ENCODE data around the gene MRPS18A. TPM values are rescaled to one million over a fixed set of nuclear protein-coding genes. Genes with fewer than 3 reads are reported as not detected.

Gene MRPS18A
- total and polyA plus RNA-seq, 3 donors from 2014 or later = 37.5 to 63.0 (median 48.6) TPM

DNA sequence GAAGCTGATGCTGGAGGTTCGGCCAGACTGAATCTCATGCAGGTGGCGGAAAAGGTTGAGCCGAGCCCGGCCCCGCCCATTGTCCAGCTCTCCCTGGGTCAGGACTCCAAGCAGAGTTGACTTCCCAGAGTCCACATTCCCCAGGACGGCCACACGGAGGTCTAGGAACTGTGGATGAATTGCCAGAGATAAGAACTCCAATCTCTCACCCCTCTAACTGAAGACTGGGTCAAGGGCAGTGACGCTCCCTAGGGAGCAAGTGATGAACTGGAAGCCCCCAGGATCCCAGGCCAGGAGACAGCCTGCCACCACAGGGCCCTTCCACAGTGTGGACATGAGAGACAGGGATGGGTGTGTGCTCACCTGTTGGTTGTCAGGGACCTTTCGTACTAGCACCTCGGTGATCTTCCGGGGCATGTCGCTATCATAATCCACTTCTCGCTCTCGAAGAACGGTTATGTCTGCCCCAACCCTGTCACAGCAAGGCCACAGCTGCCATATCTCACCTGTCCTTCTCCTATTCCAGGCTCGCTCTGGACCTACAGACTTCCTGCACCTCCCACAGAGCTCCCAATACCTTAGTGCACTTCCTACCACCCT, 62.1 kb downstream of the MRPS18A start:
- TF ChIP-seq, protein P1, sequence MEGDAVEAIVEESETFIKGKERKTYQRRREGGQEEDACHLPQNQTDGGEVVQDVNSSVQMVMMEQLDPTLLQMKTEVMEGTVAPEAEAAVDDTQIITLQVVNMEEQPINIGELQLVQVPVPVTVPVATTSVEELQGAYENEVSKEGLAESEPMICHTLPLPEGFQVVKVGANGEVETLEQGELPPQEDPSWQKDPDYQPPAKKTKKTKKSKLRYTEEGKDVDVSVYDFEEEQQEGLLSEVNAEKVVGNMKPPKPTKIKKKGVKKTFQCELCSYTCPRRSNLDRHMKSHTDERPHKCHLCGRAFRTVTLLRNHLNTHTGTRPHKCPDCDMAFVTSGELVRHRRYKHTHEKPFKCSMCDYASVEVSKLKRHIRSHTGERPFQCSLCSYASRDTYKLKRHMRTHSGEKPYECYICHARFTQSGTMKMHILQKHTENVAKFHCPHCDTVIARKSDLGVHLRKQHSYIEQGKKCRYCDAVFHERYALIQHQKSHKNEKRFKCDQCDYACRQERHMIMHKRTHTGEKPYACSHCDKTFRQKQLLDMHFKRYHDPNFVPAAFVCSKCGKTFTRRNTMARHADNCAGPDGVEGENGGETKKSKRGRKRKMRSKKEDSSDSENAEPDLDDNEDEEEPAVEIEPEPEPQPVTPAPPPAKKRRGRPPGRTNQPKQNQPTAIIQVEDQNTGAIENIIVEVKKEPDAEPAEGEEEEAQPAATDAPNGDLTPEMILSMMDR (IDR thresholded peaks at IDR 0.05) = no peak
- TF ChIP-seq POLR2A (IDR thresholded peaks at IDR 0.05) = no peak
- Histone ChIP-seq H3K9me3 (no peaks in the 10 kb centered on the region), H3K27ac (no peak overlapping the region), H3K27me3 (no peaks in the 10 kb centered on the region), H3K36me3 (ENCODE audit: low read depth, missing control alignments) (no peaks in the 10 kb centered on the region), H3K4me1 (peaks cover 18% of the 10 kb centered on the region), H3K4me3 (no peak overlapping the region)
- DNase-seq = peak; percentile 7
- 87 to 90% methylated on average over 15 to 16 of the region's 16 CpGs for WGBS, 2 donors
- intact Hi-C loops (cut with DNase I; ENCODE audit: low total_unique reads) = no loop called here

DNA sequence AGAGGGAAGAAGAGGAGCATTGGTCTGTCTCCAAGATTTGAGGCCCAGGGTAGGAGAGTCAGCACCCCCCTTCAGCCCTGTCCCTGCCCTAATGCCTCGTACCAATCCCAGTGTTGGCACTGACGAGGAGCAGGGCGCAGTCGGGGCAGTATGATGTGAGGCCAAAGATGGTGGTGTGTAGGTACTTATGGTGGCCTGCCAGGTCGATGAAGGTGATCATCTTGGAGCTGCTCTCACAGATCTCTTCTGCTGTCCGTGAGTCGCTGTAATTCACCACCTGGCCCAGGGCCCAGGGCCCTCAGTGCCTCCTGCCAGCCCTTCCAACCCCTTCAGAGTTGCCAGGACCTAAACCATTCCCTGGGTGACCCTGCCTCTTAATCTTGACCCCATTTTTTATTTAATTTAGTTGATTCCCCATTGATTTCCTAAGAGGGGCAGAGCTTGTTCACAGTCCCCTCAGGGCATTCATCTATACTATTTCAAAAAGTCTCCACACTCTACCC, 62.8 kb downstream of the MRPS18A start:
- Histone ChIP-seq H3K27me3 (no peaks in the 10 kb centered on the region), H3K27ac (no peak overlapping the region), H3K9me3 (no peaks in the 10 kb centered on the region), H3K4me1 (peaks cover 14% of the 10 kb centered on the region), H3K4me3 (no peak overlapping the region), H3K36me3 (ENCODE audit: low read depth, missing control alignments) (no peaks in the 10 kb centered on the region)
- intact Hi-C loops (cut with DNase I; ENCODE audit: low total_unique reads) = no loop called here
- WGBS, 2 donors = 90 to 93% methylated on average over 7 of the region's 7 CpGs
- DNase-seq = peak; percentile 10
- TF ChIP-seq POLR2A (IDR thresholded peaks at IDR 0.05) = no peak
- TF ChIP-seq, protein P1 (IDR thresholded peaks at IDR 0.05) = no peak

DNA sequence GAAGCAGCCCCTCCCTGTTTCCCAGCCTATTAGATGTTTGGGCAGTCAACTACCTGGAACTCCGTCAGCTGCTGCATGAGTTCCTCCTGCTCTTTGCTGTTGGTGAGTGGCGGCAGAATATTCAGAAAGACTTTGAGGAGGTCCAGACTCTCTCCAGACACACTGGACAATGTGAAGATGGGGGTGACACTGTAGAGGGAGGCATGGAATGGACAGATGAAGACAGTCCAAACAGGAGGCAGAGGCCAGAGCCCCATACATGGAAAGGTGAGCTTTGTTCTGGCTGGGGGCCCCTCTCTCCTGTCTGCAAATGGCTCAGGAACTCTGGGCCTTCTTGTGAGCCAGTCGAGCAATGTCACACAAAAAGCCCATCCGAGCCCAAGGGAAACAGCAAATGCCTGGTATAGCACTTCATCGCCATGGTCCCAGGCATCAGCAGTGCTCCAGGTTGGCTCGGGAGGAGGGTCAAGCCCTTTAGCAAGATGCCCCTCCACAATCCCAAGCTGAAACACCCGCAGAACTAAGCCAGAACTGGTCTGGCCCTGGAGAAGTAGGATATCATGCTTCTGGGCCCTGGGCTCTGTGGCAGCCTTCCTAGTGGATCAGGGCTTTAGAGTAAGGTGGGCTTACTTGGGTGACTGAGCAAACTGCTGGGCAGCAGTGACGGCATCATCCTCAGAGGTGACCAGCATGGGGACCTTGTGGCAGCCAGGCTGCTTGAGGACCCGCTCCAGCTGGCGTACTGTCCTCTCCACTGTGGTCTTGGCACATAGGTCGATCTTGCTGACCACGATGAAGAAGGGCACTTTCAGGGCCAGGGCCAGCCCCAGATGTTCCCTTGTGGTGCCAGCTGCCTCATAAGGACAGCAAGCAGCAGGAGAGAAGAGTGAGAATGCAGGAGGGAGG, 63.5 kb downstream of the MRPS18A start:
- H3K27ac ChIP-seq = no peak overlapping the region
- no peaks in the 10 kb centered on the region for H3K36me3 ChIP-seq (ENCODE audit: low read depth, missing control alignments)
- WGBS, 2 donors = 86 to 87% methylated on average over 3 to 12 of the region's 12 CpGs
- peak; percentile 12 for DNase-seq
- H3K4me3 ChIP-seq = no peak overlapping the region
- peaks cover 14% of the 10 kb centered on the region for H3K4me1 ChIP-seq
- H3K9me3 ChIP-seq = no peaks in the 10 kb centered on the region
- intact Hi-C loops (cut with DNase I; ENCODE audit: low total_unique reads) = no loop called here
- no peaks in the 10 kb centered on the region for H3K27me3 ChIP-seq
- TF ChIP-seq, protein P1 (IDR thresholded peaks at IDR 0.05) = no peak
- TF ChIP-seq POLR2A (IDR thresholded peaks at IDR 0.05) = no peak

DNA sequence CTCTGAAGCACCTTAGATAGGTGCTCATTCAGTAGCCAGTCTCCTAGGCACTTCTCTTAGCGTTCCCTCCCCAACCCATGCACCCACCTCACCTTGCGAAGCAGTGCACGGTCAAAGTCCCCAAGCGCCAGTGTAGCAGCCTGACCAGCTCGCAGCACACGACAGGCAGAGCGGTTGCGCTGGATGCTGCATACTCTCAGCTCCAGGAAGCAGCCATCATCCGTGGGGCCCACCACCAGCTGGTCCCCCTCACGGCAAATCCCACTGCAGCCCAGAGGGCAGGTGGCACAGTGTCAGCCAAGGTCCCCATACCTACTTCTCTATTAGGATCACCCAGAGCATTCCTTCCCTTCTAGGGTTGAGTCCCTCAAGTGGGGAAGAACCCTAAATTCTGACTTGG, 65.0 kb downstream of the MRPS18A start:
- Histone ChIP-seq H3K9me3 (no peaks in the 10 kb centered on the region), H3K27ac (no peak overlapping the region), H3K4me3 (no peak overlapping the region), H3K4me1 (peaks cover 9% of the 10 kb centered on the region), H3K27me3 (no peaks in the 10 kb centered on the region), H3K36me3 (ENCODE audit: low read depth, missing control alignments) (no peaks in the 10 kb centered on the region)
- 91 to 94% methylated on average over 9 to 10 of the region's 10 CpGs for WGBS, 2 donors
- intact Hi-C loops (cut with DNase I; ENCODE audit: low total_unique reads) = no loop called here
- peak; percentile 7 for DNase-seq
- TF ChIP-seq POLR2A (IDR thresholded peaks at IDR 0.05) = no peak
- TF ChIP-seq, protein P1 (IDR thresholded peaks at IDR 0.05) = no peak

All from testis (tissue), 3 donors.